ENCODE results near the gene GATAD2A.

GATAD2A gene

DNA sequence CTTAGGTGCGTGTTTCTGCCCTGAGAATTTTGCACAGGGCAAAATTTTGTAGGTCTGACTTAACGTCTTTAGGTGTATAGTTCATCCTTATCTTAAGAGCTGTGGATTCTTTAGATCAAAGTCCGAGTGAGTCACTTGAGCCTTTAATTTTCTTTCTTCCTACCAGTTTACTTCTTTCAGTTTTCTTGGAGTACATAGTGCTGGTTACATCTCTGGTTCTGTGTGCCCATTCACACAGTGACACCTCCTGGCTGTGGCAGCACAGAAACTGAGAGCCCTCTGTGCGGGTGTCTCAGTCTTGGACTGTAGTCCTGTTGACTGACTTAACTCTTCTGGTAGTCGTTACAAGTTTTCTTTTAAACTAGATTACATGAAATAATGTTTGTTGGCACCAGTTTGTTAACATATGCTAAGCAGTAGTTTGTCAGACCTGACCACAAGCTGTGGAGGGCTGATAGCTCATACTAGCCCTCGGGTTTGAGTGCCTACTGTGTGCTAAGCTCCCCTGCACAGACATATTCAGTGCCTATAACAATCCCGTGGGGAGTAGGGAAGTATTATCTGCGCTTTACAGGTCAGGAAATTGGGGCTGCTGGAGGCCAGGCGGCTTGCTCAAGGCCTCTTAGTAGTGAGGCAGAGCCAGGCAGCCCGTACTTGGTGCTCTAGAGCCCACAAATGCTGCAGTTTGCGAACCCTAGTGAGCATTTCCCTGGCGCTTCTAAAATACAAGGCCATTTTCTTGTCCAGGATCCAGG lies 1.6 kb downstream of the GATAD2A start:
- peak overlapping the region; percentile 81 for H3K4me3 ChIP-seq (ENCODE audit: low read depth, low read length)
- peak; percentile 31 for TF ChIP-seq CTCF (IDR thresholded peaks at IDR 0.05; ENCODE audit: insufficient read depth, low read depth, low read length, missing control alignments)
- peak; percentile 74 for DNase-seq (ENCODE audit: low read depth)

GRCh38 chr19:19407633-19407930 lies 2.1 kb downstream of the GATAD2A start:
- no peak for DNase-seq (ENCODE audit: low read depth)
- no peak overlapping the region for H3K4me3 ChIP-seq (ENCODE audit: low read depth, low read length)
- no peak for TF ChIP-seq CTCF (IDR thresholded peaks at IDR 0.05; ENCODE audit: insufficient read depth, low read depth, low read length, missing control alignments)

- DNase-seq (ENCODE audit: low read depth) = no peak
- H3K4me3 ChIP-seq (ENCODE audit: low read depth, low read length) = no peak overlapping the region
- no peak for TF ChIP-seq CTCF (IDR thresholded peaks at IDR 0.05; ENCODE audit: insufficient read depth, low read depth, low read length, missing control alignments)
These were observed 3.7 kb downstream of the GATAD2A start for GRCh38 chr19:19409205-19409604.

DNA sequence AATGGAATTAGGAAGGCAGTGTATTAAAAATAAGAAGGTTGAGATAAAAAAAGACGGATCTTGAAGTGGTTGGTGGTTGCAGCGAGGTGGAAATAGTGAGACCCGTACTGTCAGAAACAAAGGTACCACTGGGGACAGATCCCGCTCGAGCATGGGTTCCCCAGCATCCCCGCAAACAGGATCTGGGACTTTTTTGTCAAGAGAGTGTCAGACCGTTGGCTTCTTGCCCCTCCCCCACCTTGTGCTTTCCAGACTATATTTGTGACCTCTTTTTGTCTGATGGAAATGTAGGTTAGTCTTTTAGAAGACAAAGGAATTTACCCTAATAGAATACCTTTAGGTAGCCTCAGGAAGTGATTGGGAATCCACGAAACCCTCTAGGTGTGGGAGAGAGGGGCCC lies 4.2 kb downstream of the GATAD2A start:
- no peak for DNase-seq (ENCODE audit: low read depth)
- no peak for TF ChIP-seq CTCF (IDR thresholded peaks at IDR 0.05; ENCODE audit: insufficient read depth, low read depth, low read length, missing control alignments)
- no peak overlapping the region for H3K4me3 ChIP-seq (ENCODE audit: low read depth, low read length)

- peak; percentile 25 for TF ChIP-seq CTCF (IDR thresholded peaks at IDR 0.05; ENCODE audit: insufficient read depth, low read depth, low read length, missing control alignments)
- DNase-seq (ENCODE audit: low read depth) = peak; percentile 73
- no peak overlapping the region for H3K4me3 ChIP-seq (ENCODE audit: low read depth, low read length)
These were observed 5.4 kb downstream of the GATAD2A start for GRCh38 chr19:19410553-19411550.

DNA sequence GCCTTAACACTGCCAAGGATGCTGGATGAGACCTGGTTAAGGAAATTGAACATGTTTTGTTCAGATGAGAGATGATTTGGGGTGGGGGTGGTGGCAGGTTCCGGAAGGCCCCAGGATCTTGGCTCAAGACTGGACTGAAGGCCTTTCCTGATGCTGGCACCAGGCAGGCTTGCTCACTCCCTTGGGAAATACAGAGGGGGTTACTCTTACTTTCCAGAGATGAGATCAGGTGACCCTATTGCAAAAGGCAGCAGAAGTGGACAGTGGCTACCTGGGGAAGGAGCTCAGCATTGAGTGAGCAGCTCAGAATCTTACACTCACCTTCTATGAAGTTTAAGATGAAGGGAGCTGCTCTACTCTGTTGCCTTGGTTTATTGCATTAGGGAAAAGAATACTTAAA lies 10.8 kb downstream of the GATAD2A start:
- no peak for DNase-seq (ENCODE audit: low read depth)
- H3K4me3 ChIP-seq (ENCODE audit: low read depth, low read length) = no peak overlapping the region
- TF ChIP-seq CTCF (IDR thresholded peaks at IDR 0.05; ENCODE audit: insufficient read depth, low read depth, low read length, missing control alignments) = no peak
